Panc1 (cell line): ENCODE data around the gene PDE6A. TPM values are rescaled to one million over a fixed set of nuclear protein-coding genes. Genes with fewer than 3 reads are reported as not detected.

ENCODE experiments used
- ATAC-seq: fragments of 200-7000 bp; cut with Tn5 transposase; 2 replicates; pipeline ENCODE4 v1.9.1; 2020; ENCODE audit warnings: mild to moderate bottlenecking, moderate library complexity
- BruUV-seq: library from RNA; stranded (reverse); fragments of 400-500 nt; replicated peaks from 2 replicates; lab custom pipeline; 2021; lab: Mats Ljungman, UMichigan
- CTCF ChIA-PET: fragments of 300-600 bp; sonication (Branson Sonifier 250); formaldehyde crosslinking; loops from one replicate; lab custom pipeline; 2022; ENCODE audit warnings: antibody characterized with exemption; lab: Charles Lee
- POLR2A ChIA-PET: fragments of 300-600 bp; sonication (Branson Sonifier 250); formaldehyde crosslinking; loops from one replicate; lab custom pipeline; 2022; ENCODE audit warnings: antibody characterized with exemption; lab: Charles Lee
- DNase-seq: peaks from one replicate; pipeline ENCODE4 v3.0.0-alpha.2; 2010; ENCODE audit warnings: low read depth, low spot score
- H3K27ac ChIP-seq: 2 replicates; pipeline ENCODE4 v1.5.1; 2011; ENCODE audit warnings: mild to moderate bottlenecking, low read length, inconsistent platforms
- H3K27me3 ChIP-seq: fragments of 200-500 bp; sonication (Bioruptor generic); 2 replicates; pipeline ENCODE4 v1.6.0; 2014; ENCODE audit warnings: low read length, inconsistent platforms; ENCODE audit not compliant: control insufficient read depth, insufficient read depth
- H3K36me3 ChIP-seq: fragments of 200-500 bp; sonication (Bioruptor generic); 2 replicates; pipeline ENCODE4 v1.5.1; 2014; ENCODE audit warnings: inconsistent platforms, mild to moderate bottlenecking, low read length, moderate library complexity; ENCODE audit not compliant: control insufficient read depth, insufficient read depth
- H3K4me1 ChIP-seq: 2 replicates; pipeline ENCODE4 v1.5.1; 2011; ENCODE audit warnings: inconsistent platforms, mild to moderate bottlenecking, low read length, moderate library complexity; ENCODE audit not compliant: control insufficient read depth, insufficient read depth
- H3K4me3 ChIP-seq, 2 experiments: 2 replicates each; pipeline ENCODE4 v1.5.1; 2011 to 2012; ENCODE audit warnings: low read depth in 2 of 2, low read length in 2 of 2, mild to moderate bottlenecking in 2 of 2, inconsistent platforms in 1 of 2, moderate library complexity in 1 of 2
- H3K9me3 ChIP-seq: fragments of 200-500 bp; sonication (Bioruptor generic); 2 replicates; pipeline ENCODE4 v1.5.1; 2014; ENCODE audit warnings: low read depth, mild to moderate bottlenecking, inconsistent platforms, low read length, moderate library complexity; ENCODE audit not compliant: control insufficient read depth, insufficient read depth
- CTCF ChIP-seq: fragments of 450-650 bp; IDR thresholded peaks from 2 replicates; pipeline ENCODE4 v1.5.1; 2017; ENCODE audit warnings: mild to moderate bottlenecking
- POLR2AphosphoS5 ChIP-seq: IDR thresholded peaks from 2 replicates; pipeline ENCODE4 v1.6.1; 2012; ENCODE audit warnings: mild to moderate bottlenecking, low read depth, low read length, moderate library complexity
- REST ChIP-seq, 2 experiments: IDR thresholded peaks; 2 replicates each; pipeline ENCODE4 v1.6.1; 2011 to 2012; ENCODE audit warnings: low read depth in 2 of 2, control low read depth in 1 of 2, low read length in 1 of 2, mild to moderate bottlenecking in 1 of 2, moderate library complexity in 1 of 2; ENCODE audit not compliant: insufficient read depth in 1 of 2
- SIN3A ChIP-seq: IDR thresholded peaks from 2 replicates; pipeline ENCODE4 v1.6.1; 2012; ENCODE audit warnings: low read depth, mild to moderate bottlenecking, low read length, moderate library complexity, borderline replicate concordance; ENCODE audit not compliant: insufficient read depth
- TCF7L2 ChIP-seq: IDR thresholded peaks from 2 replicates; pipeline ENCODE4 v1.6.1; 2011; ENCODE audit warnings: mild to moderate bottlenecking, low read depth, low read length, inconsistent platforms
- in situ Hi-C: cut with HindIII; loops from 2 replicates; pipeline ENCODE4 v1.10.0; 2016; ENCODE audit warnings: low sequenced_read_pairs, low pct_unique_long_range_greater_than_20kb
- intact Hi-C: fragments of 100-400 bp; cut with micrococcal nuclease; formaldehyde crosslinking; loops from one replicate; pipeline ENCODE4 v1.10.0; 2022; ENCODE audit not compliant: unreplicated experiment
- total RNA-seq: library from RNA; stranded (reverse); gene quantifications from one replicate; pipeline ENCODE4 v1.2.1, GENCODE V29; 2021; ENCODE audit not compliant: unreplicated experiment

Gene PDE6A
- total RNA-seq, 1 experiment from 2014 or later: 0.33 TPM

- no peak for TF ChIP-seq REST (IDR thresholded peaks at IDR 0.05; ENCODE audit: insufficient read depth in 1 of 2, low read depth in 2 of 2, low read length in 1 of 2)
- no peak for TF ChIP-seq SIN3A
- no peak for TF ChIP-seq TCF7L2
- TF ChIP-seq CTCF: no peak
- no peak for TF ChIP-seq POLR2AphosphoS5
- POLR2A ChIA-PET: interaction anchor here (0.7 kb wide), 1 partner anchor 108 kb away, joined by 5 read pairs; no protein-coding TSS in a partner anchor
- no peak for DNase-seq
- no peaks in the 10 kb centered on the region for H3K9me3 ChIP-seq
- in situ Hi-C loops (no loop called here), intact Hi-C loops (no loop called here)
- BruUV-seq: no TSS peak
- ATAC-seq: no peak
- CTCF ChIA-PET: no interaction called here
- H3K4me3 ChIP-seq: no peak overlapping the region
- H3K27ac ChIP-seq: no peak overlapping the region; the same call in 1 of the 2 replicates
- H3K36me3 ChIP-seq: no peaks in the 10 kb centered on the region
- no peaks in the 10 kb centered on the region for H3K27me3 ChIP-seq
- peaks cover 10% of the 10 kb centered on the region for H3K4me1 ChIP-seq
These were observed 104.8 kb downstream of the PDE6A start for GRCh38 chr5:149839761-149840160.

- peak overlapping the region; percentile 54 for H3K27ac ChIP-seq
- POLR2A ChIA-PET: interaction anchor here (0.7 kb wide), 1 partner anchor 107 kb away, joined by 5 read pairs; no protein-coding TSS in a partner anchor
- no TSS peak for BruUV-seq
- peak; percentile 26; the same call in 1 of the 2 replicates for ATAC-seq
- DNase-seq: no peak
- TF ChIP-seq POLR2AphosphoS5: no peak
- TF ChIP-seq TCF7L2: no peak
- TF ChIP-seq SIN3A: no peak
- TF ChIP-seq REST (IDR thresholded peaks at IDR 0.05; ENCODE audit: insufficient read depth in 1 of 2, low read depth in 2 of 2, low read length in 1 of 2): no peak
- TF ChIP-seq CTCF: no peak
- no peaks in the 10 kb centered on the region for H3K36me3 ChIP-seq
- H3K27me3 ChIP-seq: no peaks in the 10 kb centered on the region
- peaks cover 10% of the 10 kb centered on the region for H3K4me1 ChIP-seq
- no peaks in the 10 kb centered on the region for H3K9me3 ChIP-seq
- intact Hi-C loops (no loop called here), in situ Hi-C loops (no loop called here)
- CTCF ChIA-PET: interaction anchor here (0.5 to 2.2 kb wide), 2 partner anchors 119 to 123 kb away, joined by 5 to 14 read pairs; no protein-coding TSS in a partner anchor
- no peak overlapping the region for H3K4me3 ChIP-seq
These were observed 105.5 kb downstream of the PDE6A start for GRCh38 chr5:149838881-149839739.
